D721Med (cell line): Measurements from ENCODE around the gene IL4I1.

Experiments
- DNase-seq: peaks from one replicate; pipeline ENCODE4 v3.0.0; 2011; ENCODE audit warnings: low spot score; ENCODE audit not compliant: insufficient read length
- FAIRE-seq: peaks from 2 replicates; lab custom pipeline; 2011; peaks lifted over from hg19 to GRCh38; lab: Jason Lieb, UNC
- TF ChIP-seq, protein P1 (sequence below): IDR thresholded peaks from 2 replicates; pipeline ENCODE4 v1.5.1; 2012; ENCODE audit warnings: mild to moderate bottlenecking, control low read depth; ENCODE audit not compliant: insufficient read depth; ENCODE audit errors: missing control alignments

IL4I1 gene

DNA sequence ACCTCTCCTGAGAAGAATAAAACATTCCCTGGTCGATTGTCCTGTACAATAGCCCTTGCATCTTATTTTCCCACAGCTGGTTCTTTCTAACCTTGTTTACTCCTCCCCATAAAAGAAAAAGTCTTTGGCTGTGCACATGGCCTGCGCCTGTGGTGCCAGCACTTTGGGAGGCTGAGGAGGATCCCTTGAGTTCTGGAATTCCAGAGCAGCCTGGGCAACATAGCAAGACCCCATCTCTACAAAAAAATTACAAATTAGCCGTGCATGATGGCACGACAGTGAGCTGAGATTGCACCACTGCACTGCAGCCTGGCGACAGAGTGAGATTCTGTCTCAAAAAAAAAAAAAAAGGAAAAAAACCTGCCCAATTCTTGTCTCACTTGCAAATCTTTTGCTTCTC, 39.9 kb upstream of the IL4I1 start:
- FAIRE-seq (no peak), DNase-seq (no peak)
- TF ChIP-seq, protein P1, sequence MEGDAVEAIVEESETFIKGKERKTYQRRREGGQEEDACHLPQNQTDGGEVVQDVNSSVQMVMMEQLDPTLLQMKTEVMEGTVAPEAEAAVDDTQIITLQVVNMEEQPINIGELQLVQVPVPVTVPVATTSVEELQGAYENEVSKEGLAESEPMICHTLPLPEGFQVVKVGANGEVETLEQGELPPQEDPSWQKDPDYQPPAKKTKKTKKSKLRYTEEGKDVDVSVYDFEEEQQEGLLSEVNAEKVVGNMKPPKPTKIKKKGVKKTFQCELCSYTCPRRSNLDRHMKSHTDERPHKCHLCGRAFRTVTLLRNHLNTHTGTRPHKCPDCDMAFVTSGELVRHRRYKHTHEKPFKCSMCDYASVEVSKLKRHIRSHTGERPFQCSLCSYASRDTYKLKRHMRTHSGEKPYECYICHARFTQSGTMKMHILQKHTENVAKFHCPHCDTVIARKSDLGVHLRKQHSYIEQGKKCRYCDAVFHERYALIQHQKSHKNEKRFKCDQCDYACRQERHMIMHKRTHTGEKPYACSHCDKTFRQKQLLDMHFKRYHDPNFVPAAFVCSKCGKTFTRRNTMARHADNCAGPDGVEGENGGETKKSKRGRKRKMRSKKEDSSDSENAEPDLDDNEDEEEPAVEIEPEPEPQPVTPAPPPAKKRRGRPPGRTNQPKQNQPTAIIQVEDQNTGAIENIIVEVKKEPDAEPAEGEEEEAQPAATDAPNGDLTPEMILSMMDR: no peak

DNA sequence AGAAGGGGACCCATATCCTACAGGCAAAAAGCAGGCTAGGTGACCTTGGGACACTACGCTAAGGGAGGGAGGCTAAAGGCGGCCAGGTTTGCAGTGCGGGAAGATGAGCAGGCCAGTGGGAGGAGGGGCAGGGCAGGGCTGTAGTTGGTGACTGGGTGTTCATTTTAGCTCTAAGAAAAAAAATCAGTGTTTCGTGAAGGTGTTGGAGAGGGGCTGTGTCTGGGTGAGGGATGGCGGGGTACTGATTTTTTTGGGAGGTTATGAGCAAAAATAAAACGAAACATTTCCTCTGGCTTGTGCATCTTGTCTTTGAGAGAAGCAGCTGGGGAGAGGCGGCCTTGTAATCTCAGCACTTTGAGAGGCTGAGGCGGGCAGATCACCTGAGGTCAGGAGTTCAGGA, 37.0 kb upstream of the IL4I1 start:
- no peak for FAIRE-seq
- TF ChIP-seq, protein P1: no peak
- no peak for DNase-seq

DNA sequence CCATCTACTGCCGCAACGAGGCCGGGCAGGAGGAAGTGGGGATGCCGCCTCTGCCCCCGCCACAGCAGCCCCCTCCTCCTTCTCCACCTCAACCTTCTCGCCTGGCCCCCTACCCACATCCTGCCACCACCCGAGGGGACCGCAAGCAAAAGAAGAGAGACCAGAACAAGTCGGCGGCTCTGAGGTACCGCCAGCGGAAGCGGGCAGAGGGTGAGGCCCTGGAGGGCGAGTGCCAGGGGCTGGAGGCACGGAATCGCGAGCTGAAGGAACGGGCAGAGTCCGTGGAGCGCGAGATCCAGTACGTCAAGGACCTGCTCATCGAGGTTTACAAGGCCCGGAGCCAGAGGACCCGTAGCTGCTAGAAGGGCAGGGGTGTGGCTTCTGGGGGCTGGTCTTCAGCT, 36.0 kb upstream of the IL4I1 start:
- TF ChIP-seq, protein P1: no peak
- DNase-seq (no peak), FAIRE-seq (no peak)

DNA sequence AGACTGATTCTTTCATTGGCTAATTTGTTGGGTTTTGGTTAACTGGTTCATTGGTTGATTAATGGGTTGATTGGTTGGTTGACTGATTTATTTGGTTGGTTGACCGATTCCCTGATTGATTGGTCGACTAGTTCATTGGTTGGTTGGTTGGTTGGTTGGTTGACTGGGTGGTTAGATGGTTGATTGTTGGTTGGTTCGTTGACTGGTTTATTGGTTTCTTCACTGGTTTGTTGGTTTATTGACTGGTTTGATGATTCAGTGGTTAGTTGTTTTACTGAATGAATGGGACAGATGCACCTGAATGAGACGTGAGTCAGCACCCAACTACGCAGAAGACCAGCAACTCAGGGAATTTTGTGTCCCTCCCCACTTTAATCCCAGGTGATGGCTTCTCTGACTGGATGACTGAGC, 35.4 kb upstream of the IL4I1 start:
- TF ChIP-seq, protein P1: no peak
- FAIRE-seq: no peak
- no peak for DNase-seq

DNA sequence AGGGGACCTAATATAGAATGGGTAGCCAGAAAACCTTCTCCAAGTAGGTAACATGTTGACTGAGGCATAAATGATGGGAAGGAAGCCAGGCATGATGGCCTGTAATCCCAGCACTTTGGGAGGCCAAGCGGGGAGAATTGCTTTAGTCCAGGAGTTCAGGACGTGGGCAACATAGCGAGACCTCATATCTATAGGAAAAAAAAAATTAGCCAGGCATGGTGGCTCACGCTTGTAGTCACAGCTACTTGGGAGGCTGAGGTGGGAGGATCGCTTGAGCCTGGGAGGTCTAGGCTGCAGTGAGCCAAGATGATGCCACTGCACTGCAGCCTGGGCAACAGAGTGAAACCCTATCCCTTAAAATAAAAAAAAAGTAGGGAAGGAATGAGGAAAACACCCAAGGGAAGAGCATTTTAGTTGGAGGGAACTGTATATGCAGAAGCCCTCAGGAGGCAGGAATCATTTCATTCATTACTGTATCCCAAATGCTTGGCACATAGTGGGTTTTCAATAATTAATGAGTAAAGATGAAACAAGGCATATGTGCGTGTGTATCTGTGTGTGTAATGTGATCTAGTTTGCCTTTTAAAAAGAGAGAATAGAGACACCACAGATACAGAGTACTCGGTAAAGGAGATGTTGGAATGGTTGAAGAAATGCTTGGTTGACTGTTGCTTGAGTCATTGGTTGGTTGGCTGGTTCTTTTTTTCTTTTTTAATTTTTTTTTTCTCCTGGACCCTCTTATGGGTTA, 34.8 kb upstream of the IL4I1 start:
- TF ChIP-seq, protein P1: no peak
- DNase-seq (no peak), FAIRE-seq (no peak)

DNA sequence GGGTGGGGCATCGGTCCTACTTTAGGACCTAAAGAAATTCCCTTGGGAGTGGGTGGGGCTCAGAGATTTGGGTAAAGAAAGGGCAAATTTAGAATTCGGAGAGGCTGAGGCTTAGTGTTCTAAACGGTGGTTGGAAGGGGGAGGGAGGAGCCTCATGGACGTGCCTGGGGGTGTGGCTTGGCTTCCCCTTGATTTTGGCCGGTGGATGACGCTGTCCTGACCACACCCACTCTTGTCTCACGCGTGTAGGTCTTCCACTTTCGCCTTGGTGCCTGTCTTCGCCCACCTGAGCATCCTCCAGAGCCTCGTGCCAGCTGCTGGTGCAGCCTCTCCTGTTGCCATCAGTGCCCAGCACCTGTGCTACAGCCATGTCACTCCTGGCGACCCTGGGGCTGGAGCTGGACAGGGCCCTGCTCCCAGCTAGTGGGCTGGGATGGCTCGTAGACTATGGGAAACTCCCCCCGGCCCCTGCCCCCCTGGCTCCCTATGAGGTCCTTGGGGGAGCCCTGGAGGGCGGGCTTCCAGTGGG, 33.9 kb upstream of the IL4I1 start:
- TF ChIP-seq, protein P1: no peak
- FAIRE-seq: no peak

More for the DNA sequence above, 33.9 kb upstream of the IL4I1 start:
- no peak for DNase-seq
